Measurements from ENCODE around the gene DIP2C. TPM values are rescaled to one million over a fixed set of nuclear protein-coding genes. Genes with fewer than 3 reads are reported as not detected.

The DIP2C gene
- total and polyA plus RNA-seq, 8 donors: 2.4 to 40.1 (median 21.0) TPM

GRCh38 chr10:556971-557637 is 132.4 kb downstream of the DIP2C start:
- no peak for TF ChIP-seq POLR2AphosphoS5 (IDR thresholded peaks at IDR 0.05)
- no peak for TF ChIP-seq POLR2A (IDR thresholded peaks at IDR 0.05)
- TF ChIP-seq EP300 (IDR thresholded peaks at IDR 0.05): no peak
- TF ChIP-seq CTCF (IDR thresholded peaks at IDR 0.05): no peak
- 83 to 92% (median 88%) methylated on average over 8 to 14 of the region's 14 CpGs for WGBS, 5 donors
- intact Hi-C loops (cut with DNase I; ENCODE audit: low total_unique reads): no loop called here

DNA sequence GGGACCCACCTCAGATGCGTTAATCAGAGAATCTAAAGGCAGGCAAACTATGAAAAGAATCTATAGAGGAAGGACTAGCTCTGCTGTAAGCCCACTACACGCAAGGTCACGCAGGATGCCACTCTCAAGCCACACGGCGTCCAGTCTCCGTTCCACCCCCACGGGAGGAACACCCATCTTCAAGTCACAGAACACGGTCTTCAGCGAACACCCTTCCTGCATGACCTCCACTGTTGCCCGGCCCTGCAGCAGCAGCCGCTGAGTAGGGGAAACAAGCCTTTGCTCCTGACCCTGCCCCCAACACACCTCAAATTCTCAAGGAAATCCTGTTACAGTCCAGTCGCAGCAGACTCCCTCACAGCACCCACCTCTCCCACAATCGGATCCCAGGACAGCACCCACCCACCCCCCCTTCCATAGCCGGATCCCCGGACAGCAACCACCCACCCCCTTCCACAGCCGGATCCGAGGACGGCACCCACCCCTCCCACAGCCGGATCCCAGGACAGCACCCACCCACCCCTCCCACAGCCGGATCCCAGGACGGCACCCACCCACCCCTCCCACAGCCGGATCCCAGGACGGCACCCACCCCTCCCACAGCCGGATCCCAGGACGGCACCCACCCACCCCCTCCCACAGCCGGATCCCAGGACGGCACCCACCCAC is 133.7 kb downstream of the DIP2C start:
- Histone ChIP-seq H3K4me1 (peaks cover 3 to 71% (median 25%) of the 10 kb centered on the region in 4 donors), H3K27me3 (no peaks in the 10 kb centered on the region), H3K36me3 (no peaks in the 10 kb centered on the region), H3K27ac (no peak overlapping the region), H3K9me3 (no peaks in the 10 kb centered on the region), H3K4me3 (no peak overlapping the region)
- TF ChIP-seq EP300 (IDR thresholded peaks at IDR 0.05) (no peak), CTCF (IDR thresholded peaks at IDR 0.05) (no peak), POLR2A (IDR thresholded peaks at IDR 0.05) (no peak), POLR2AphosphoS5 (IDR thresholded peaks at IDR 0.05) (no peak)
- intact Hi-C loops (cut with DNase I; ENCODE audit: low total_unique reads): no loop called here
- no peak for DNase-seq
- WGBS, 5 donors: 75 to 90% (median 79%) methylated on average over 15 to 27 of the region's 27 CpGs

More at GRCh38 chr10:556971-557637, 132.4 kb downstream of the DIP2C start:
- Histone ChIP-seq H3K27me3 (no peaks in the 10 kb centered on the region), H3K27ac (no peak overlapping the region), H3K4me3 (no peak overlapping the region), H3K4me1 (peaks cover 9 to 74% (median 28%) of the 10 kb centered on the region in 4 donors), H3K36me3 (no peaks in the 10 kb centered on the region), H3K9me3 (no peaks in the 10 kb centered on the region)
- DNase-seq: no peak

DNA sequence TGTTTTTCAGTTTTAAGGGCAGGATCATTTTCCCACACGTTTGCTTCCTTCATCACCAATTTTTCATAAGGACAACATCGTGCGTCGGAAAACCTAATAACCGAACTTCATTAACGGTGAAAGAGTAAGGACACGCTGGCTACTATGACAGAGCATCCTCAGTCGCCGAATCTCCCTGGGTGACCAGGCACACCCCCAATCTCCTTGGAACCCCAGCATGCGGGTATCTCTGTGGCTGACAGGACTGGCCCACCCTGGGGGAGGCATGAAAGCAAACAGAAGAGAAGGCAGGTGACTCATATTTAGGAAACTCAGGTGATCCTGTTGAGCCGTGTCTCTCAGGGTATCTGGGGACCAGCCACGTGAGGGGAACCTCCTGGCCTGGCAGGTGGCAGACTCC is 134.2 kb downstream of the DIP2C start:
- H3K4me1 ChIP-seq: peaks cover 0 to 68% (median 22%) of the 10 kb centered on the region in 4 donors
- DNase-seq: no peak
- H3K4me3 ChIP-seq: no peak overlapping the region
- no peaks in the 10 kb centered on the region for H3K36me3 ChIP-seq
- WGBS, 5 donors: 79 to 90% (median 90%) methylated on average over 12 of the region's 12 CpGs
- intact Hi-C loops (cut with DNase I; ENCODE audit: low total_unique reads): no loop called here
- no peak overlapping the region for H3K27ac ChIP-seq
- TF ChIP-seq EP300 (IDR thresholded peaks at IDR 0.05): no peak
- TF ChIP-seq POLR2AphosphoS5 (IDR thresholded peaks at IDR 0.05): no peak
- TF ChIP-seq CTCF (IDR thresholded peaks at IDR 0.05): no peak
- TF ChIP-seq POLR2A (IDR thresholded peaks at IDR 0.05): no peak
- no peaks in the 10 kb centered on the region for H3K27me3 ChIP-seq
- no peaks in the 10 kb centered on the region for H3K9me3 ChIP-seq

GRCh38 chr10:554182-554848 is 135.2 kb downstream of the DIP2C start:
- no peak for DNase-seq
- no peak for TF ChIP-seq CTCF (IDR thresholded peaks at IDR 0.05)
- Histone ChIP-seq H3K27me3 (no peaks in the 10 kb centered on the region), H3K36me3 (no peaks in the 10 kb centered on the region), H3K27ac (no peak overlapping the region), H3K9me3 (no peaks in the 10 kb centered on the region), H3K4me1 (peaks cover 0 to 58% (median 14%) of the 10 kb centered on the region in 4 donors), H3K4me3 (no peak overlapping the region)
- WGBS, 5 donors: 75 to 91% (median 88%) methylated on average over 8 of the region's 8 CpGs
- intact Hi-C loops (cut with DNase I; ENCODE audit: low total_unique reads): no loop called here

All from stomach (tissue), 9 donors.